ENCODE results near the gene FGF11.
A peak's percentile ranks its signal among the peaks of the same experiment; 100 is the strongest.

Gene FGF11

GRCh38 chr17:7393613-7394451 lies 45.5 kb upstream of the FGF11 start (continued):
- TF ChIP-seq, protein P1, sequence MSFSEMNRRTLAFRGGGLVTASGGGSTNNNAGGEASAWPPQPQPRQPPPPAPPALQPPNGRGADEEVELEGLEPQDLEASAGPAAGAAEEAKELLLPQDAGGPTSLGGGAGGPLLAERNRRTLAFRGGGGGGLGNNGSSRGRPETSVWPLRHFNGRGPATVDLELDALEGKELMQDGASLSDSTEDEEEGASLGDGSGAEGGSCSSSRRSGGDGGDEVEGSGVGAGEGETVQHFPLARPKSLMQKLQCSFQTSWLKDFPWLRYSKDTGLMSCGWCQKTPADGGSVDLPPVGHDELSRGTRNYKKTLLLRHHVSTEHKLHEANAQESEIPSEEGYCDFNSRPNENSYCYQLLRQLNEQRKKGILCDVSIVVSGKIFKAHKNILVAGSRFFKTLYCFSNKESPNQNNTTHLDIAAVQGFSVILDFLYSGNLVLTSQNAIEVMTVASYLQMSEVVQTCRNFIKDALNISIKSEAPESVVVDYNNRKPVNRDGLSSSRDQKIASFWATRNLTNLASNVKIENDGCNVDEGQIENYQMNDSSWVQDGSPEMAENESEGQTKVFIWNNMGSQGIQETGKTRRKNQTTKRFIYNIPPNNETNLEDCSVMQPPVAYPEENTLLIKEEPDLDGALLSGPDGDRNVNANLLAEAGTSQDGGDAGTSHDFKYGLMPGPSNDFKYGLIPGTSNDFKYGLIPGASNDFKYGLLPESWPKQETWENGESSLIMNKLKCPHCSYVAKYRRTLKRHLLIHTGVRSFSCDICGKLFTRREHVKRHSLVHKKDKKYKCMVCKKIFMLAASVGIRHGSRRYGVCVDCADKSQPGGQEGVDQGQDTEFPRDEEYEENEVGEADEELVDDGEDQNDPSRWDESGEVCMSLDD (tag by site-specific recombination; IDR thresholded peaks at IDR 0.05): no peak
- no peak for TF ChIP-seq ZNF558 (tag by site-specific recombination; IDR thresholded peaks at IDR 0.05)
- no peak for TF ChIP-seq IKZF3 (tag by site-specific recombination; IDR thresholded peaks at IDR 0.05)
- no peak for TF ChIP-seq ZSCAN4 (tag by site-specific recombination; IDR thresholded peaks at IDR 0.05)
- TF ChIP-seq ZNF354C (tag by site-specific recombination; IDR thresholded peaks at IDR 0.05; ENCODE audit: borderline replicate concordance, low read depth): no peak
- no peak for TF ChIP-seq ZNF114 (tag by site-specific recombination; IDR thresholded peaks at IDR 0.05)
- no peak for TF ChIP-seq ZNF341 (tag by site-specific recombination; IDR thresholded peaks at IDR 0.05; ENCODE audit: low read depth)
- peak; percentile 89 for TF ChIP-seq PATZ1 (tag by site-specific recombination; IDR thresholded peaks at IDR 0.05)
- TF ChIP-seq ZNF335 (tag by site-specific recombination; conservative IDR thresholded peaks at IDR 0.05): peak; percentile 63
- TF ChIP-seq ZNF488 (tag by site-specific recombination; IDR thresholded peaks at IDR 0.05): no peak

DNA sequence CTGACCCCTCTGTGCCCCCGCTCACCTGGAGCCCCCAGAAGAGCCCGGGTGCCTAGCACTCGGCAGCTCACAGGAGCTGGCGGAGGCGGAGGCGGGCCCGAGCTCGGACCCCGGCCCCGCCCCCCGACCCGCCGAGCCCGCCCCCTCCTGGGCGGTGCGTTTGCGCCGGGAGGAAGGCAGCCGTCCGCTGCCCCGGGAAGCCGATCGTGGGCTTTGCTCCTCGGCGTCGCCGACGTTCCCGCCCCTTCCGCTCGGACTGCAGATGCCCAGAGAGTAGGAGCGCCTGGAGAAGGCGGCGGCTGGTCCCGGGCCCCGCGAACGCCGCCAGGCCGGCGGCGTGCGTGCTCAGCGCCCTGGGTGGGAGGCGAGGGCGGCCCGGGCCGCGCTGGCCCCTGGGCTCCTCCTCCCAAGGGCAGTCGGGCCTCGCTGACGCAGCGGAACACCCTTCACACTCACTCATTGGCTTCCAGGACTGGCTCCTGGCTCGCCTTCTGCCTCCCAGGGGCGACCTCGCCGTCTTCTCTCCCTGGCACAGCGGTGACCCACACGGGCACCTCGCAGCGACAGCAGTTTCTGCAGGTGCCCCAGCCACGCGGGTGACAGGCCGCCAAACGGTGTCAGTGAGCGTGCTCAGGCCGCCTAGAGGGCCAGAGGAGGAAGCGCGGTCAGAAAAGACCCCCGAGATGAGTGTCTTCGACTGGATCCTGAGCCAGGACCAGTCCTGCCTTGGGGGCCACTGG lies 44.7 kb upstream of the FGF11 start, which contains the start of gene PLSCR3:
PLSCR3 (minus strand) TSS at position 74 of the 740 bp plus-strand sequence. CDS start 415 bp downstream, outside the sequence.
- POLR2A ChIA-PET: interaction anchor here (0.6 to 3.4 kb wide), 15 partner anchors 9 to 257 kb away, joined by 3 to 67 read pairs (median 4); partner anchors contain the start of genes NEURL4, TMEM102, TMEM256 and TMEM95
- Histone ChIP-seq H3K4me3 (ENCODE audit: low read depth, low read length) (peak within 1 kb of the TSS; percentile 69), H3K36me3 (ENCODE audit: control insufficient read depth in 2 of 2, insufficient read depth in 1 of 2, low read length in 2 of 2) (peaks cover 0 to 26% of the 10 kb centered on the region in 2 experiments; a peak in 1 of 3 replicates), H3K27ac (ENCODE audit: extremely low read depth, low read depth, low read length) (peak within 1 kb of the TSS; percentile 89), H3K4me1 (ENCODE audit: control insufficient read depth, insufficient read depth, low read length) (peaks cover 3% of the 10 kb centered on the region), H3K9me3 (ENCODE audit: control insufficient read depth, insufficient read depth, low read depth, low read length) (no peaks in the 10 kb centered on the region)
- CTCF ChIA-PET: interaction anchor here (0.6 to 2.0 kb wide), 3 partner anchors 9 to 166 kb away, joined by 3 to 4 read pairs (median 3); partner anchors contain the start of gene TMEM256
- TF ChIP-seq ZBTB17 (tag by site-specific recombination; IDR thresholded peaks at IDR 0.05): peak; percentile 32; the same call in 1 of the 2 replicates
- TF ChIP-seq BCL11A (tag by site-specific recombination; IDR thresholded peaks at IDR 0.05; ENCODE audit: low read depth): no peak
- TF ChIP-seq ZBTB48 (tag by site-specific recombination; IDR thresholded peaks at IDR 0.05): 0 out of 2 replicates have a peak, but pooled peaks have one; percentile 17
- TF ChIP-seq MZF1 (tag by site-specific recombination; IDR thresholded peaks at IDR 0.05; ENCODE audit: borderline replicate concordance): no peak
- TF ChIP-seq ZBTB26 (tag by site-specific recombination; optimal IDR thresholded peaks at IDR 0.05): peak; percentile 74
- TF ChIP-seq KLF8 (tag by site-specific recombination; IDR thresholded peaks at IDR 0.05): 0 out of 2 replicates have a peak, but pooled peaks have one; percentile 4
- TF ChIP-seq, protein P2, sequence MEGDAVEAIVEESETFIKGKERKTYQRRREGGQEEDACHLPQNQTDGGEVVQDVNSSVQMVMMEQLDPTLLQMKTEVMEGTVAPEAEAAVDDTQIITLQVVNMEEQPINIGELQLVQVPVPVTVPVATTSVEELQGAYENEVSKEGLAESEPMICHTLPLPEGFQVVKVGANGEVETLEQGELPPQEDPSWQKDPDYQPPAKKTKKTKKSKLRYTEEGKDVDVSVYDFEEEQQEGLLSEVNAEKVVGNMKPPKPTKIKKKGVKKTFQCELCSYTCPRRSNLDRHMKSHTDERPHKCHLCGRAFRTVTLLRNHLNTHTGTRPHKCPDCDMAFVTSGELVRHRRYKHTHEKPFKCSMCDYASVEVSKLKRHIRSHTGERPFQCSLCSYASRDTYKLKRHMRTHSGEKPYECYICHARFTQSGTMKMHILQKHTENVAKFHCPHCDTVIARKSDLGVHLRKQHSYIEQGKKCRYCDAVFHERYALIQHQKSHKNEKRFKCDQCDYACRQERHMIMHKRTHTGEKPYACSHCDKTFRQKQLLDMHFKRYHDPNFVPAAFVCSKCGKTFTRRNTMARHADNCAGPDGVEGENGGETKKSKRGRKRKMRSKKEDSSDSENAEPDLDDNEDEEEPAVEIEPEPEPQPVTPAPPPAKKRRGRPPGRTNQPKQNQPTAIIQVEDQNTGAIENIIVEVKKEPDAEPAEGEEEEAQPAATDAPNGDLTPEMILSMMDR (tag by site-specific recombination; IDR thresholded peaks at IDR 0.05): peak; percentile 70
- TF ChIP-seq ZNF513 (tag by site-specific recombination; IDR thresholded peaks at IDR 0.05): no peak; the same call in 1 of the 2 replicates
- TF ChIP-seq ZNF10 (tag by site-specific recombination; IDR thresholded peaks at IDR 0.05): no peak
- TF ChIP-seq ZEB2 (tag by site-specific recombination; IDR thresholded peaks at IDR 0.05): peak; percentile 12; the same call in 1 of the 2 replicates
- peak; percentile 57; the same call in 1 of the 2 replicates for TF ChIP-seq ZNF660 (tag by site-specific recombination; IDR thresholded peaks at IDR 0.05)
- peak; percentile 79 for TF ChIP-seq SP2 (tag by site-specific recombination; IDR thresholded peaks at IDR 0.05)
